K562 (cell line): ENCODE results near the gene MMAB.

Experiments used
- CTCF ChIP-seq, 3 experiments: IDR thresholded peaks in 2 of 3; conservative IDR thresholded peaks in 1 of 3; 2 replicates each; pipeline ENCODE4 v1.5.1; 2011 to 2012; ENCODE audit warnings: low read length in 3 of 3, mild to moderate bottlenecking in 3 of 3, control low read depth in 2 of 3, improper control_type of control experiment in 1 of 3, inconsistent platforms in 1 of 3, low read depth in 1 of 3, mixed read lengths in 1 of 3, moderate library complexity in 1 of 3; ENCODE audit not compliant: insufficient read depth in 2 of 3
- RBM39 ChIP-seq: fragments of 200-400 bp; formaldehyde crosslinking; optimal IDR thresholded peaks from 2 replicates; pipeline ENCODE3; 2018; ENCODE audit warnings: low read depth, low read length
- TAF1 ChIP-seq: IDR thresholded peaks from 2 replicates; pipeline ENCODE4 v1.6.1; 2011; ENCODE audit warnings: mild to moderate bottlenecking, low read length, moderate library complexity; ENCODE audit not compliant: insufficient read depth, control insufficient read depth, severe bottlenecking; ENCODE audit errors: extremely low read depth
- USF1 ChIP-seq: sonication (generic); formaldehyde crosslinking; IDR thresholded peaks from 2 replicates; pipeline ENCODE4 v1.9.0; 2022; ENCODE audit warnings: mild to moderate bottlenecking, missing genetic modification reagents
- ZNF175 ChIP-seq: fragments of 200-800 bp; sonication (Bioruptor generic); IDR thresholded peaks from 2 replicates; pipeline ENCODE4 v1.6.1; 2016; ENCODE audit warnings: low read depth, mild to moderate bottlenecking, missing genetic modification characterization, missing compliant biosample characterization

- TF ChIP-seq USF1 (CRISPR knock-in tag), result no peak
- TF ChIP-seq ZNF175, result no peak
- TF ChIP-seq CTCF (IDR thresholded peaks at IDR 0.05 in 2 of 3, conservative IDR thresholded peaks at IDR 0.05 in 1 of 3; ENCODE audit: insufficient read depth in 2 of 3, low read depth in 1 of 3, low read length in 3 of 3), result no peak
- no peak for TF ChIP-seq TAF1
- no peak for TF ChIP-seq RBM39
Observed at GRCh38 chr12:109581334-109581691, 8.0 kb upstream of the MMAB start.
